ENCODE data around the gene TNKS1BP1. TPM values are rescaled to one million over a fixed set of nuclear protein-coding genes. Genes with fewer than 3 reads are reported as not detected.

TNKS1BP1 gene
- total and polyA plus RNA-seq, 2 experiments from 2014 or later = 64.2 to 72.2 TPM

- Histone ChIP-seq H3K79me2 (replicated peaks; ENCODE audit: insufficient read depth) (no peaks in the 10 kb centered on the region), H3K27ac (ENCODE audit: low read depth) (no peak overlapping the region), H3K27me3 (ENCODE audit: insufficient read depth) (no peaks in the 10 kb centered on the region), H3K4me3 (no peak overlapping the region), H4K20me1 (replicated peaks; ENCODE audit: insufficient read depth) (no peaks in the 10 kb centered on the region), H3F3A (replicated peaks; ENCODE audit: low read depth) (no peaks in the 10 kb centered on the region), H3K36me3 (ENCODE audit: insufficient read depth) (no peaks in the 10 kb centered on the region), H2AFZ (no peak overlapping the region), H3K4me1 (ENCODE audit: insufficient read depth) (no peaks in the 10 kb centered on the region), H3K4me2 (no peak overlapping the region), H3K9me2 (ENCODE audit: insufficient read depth) (peaks cover 7% of the 10 kb centered on the region; the same call in 1 of the 2 replicates)
- DNase-seq (ENCODE audit: low spot score) (no peak), ATAC-seq (no peak)
- H3K27ac Mint-ChIP-seq = no peak overlapping the region
- no peaks in the 10 kb centered on the region for H3K4me1 Mint-ChIP-seq
- TF ChIP-seq CREB1 (CRISPR knock-in tag; IDR thresholded peaks at IDR 0.05; ENCODE audit: low read depth) (no peak), ETS1 (IDR thresholded peaks at IDR 0.05) (no peak), ZNF114 (CRISPR knock-in tag; IDR thresholded peaks at IDR 0.05) (no peak), JUNB (IDR thresholded peaks at IDR 0.05; ENCODE audit: unreplicated experiment) (no peak), CTCF (conservative IDR thresholded peaks at IDR 0.05; ENCODE audit: low read depth in 2 of 2) (no peak), NANOG (IDR thresholded peaks at IDR 0.05; ENCODE audit: borderline replicate concordance) (no peak), EZH2 (IDR thresholded peaks at IDR 0.05; ENCODE audit: low read depth, unreplicated experiment) (no peak)
- peaks cover 4% of the 10 kb centered on the region; the same call in 1 of the 3 replicates for H3K36me3 Mint-ChIP-seq (ENCODE audit: low read depth)
- H3K4me3 Mint-ChIP-seq = no peak overlapping the region
- H3K27me3 Mint-ChIP-seq (ENCODE audit: insufficient read depth, low read depth, poor library complexity) = peaks cover 5% of the 10 kb centered on the region
- peaks cover 4% of the 10 kb centered on the region; the same call in 2 of the 3 replicates for H3K9me3 Mint-ChIP-seq
These were observed 68.6 kb downstream of the TNKS1BP1 start for GRCh38 chr11:57256119-57256518.

- no peaks in the 10 kb centered on the region for H3K4me1 ChIP-seq (ENCODE audit: insufficient read depth)
- no peak overlapping the region for H3K4me2 ChIP-seq
- peaks cover 7% of the 10 kb centered on the region; the same call in 1 of the 2 replicates for H3K9me2 ChIP-seq (ENCODE audit: insufficient read depth)
- DNase-seq (ENCODE audit: low spot score) (no peak), ATAC-seq (no peak)
- Mint-ChIP-seq H3K27me3 (ENCODE audit: insufficient read depth, low read depth, poor library complexity) (peaks cover 5% of the 10 kb centered on the region), H3K4me1 (no peaks in the 10 kb centered on the region), H3K27ac (no peak overlapping the region), H3K9me3 (peaks cover 4% of the 10 kb centered on the region; the same call in 2 of the 3 replicates), H3K4me3 (no peak overlapping the region), H3K36me3 (ENCODE audit: low read depth) (peaks cover 4% of the 10 kb centered on the region; the same call in 1 of the 3 replicates)
- no peaks in the 10 kb centered on the region for H3K36me3 ChIP-seq (ENCODE audit: insufficient read depth)
- no peak overlapping the region for H2AFZ ChIP-seq
- H3F3A ChIP-seq (replicated peaks; ENCODE audit: low read depth) = no peaks in the 10 kb centered on the region
- no peak overlapping the region for H3K27ac ChIP-seq (ENCODE audit: low read depth)
- no peaks in the 10 kb centered on the region for H3K27me3 ChIP-seq (ENCODE audit: insufficient read depth)
- no peak overlapping the region for H3K4me3 ChIP-seq
- H4K20me1 ChIP-seq (replicated peaks; ENCODE audit: insufficient read depth) = no peaks in the 10 kb centered on the region
- no peaks in the 10 kb centered on the region for H3K79me2 ChIP-seq (replicated peaks; ENCODE audit: insufficient read depth)
- TF ChIP-seq POLR2AphosphoS5 (IDR thresholded peaks at IDR 0.05; ENCODE audit: low read depth) (no peak), ETS1 (IDR thresholded peaks at IDR 0.05) (no peak), JUNB (IDR thresholded peaks at IDR 0.05; ENCODE audit: unreplicated experiment) (no peak), STAT1 (IDR thresholded peaks at IDR 0.05; ENCODE audit: unreplicated experiment) (no peak), ZNF331 (CRISPR knock-in tag; IDR thresholded peaks at IDR 0.05; ENCODE audit: low read depth) (no peak), CREB1 (CRISPR knock-in tag; IDR thresholded peaks at IDR 0.05; ENCODE audit: low read depth) (no peak), EZH2 (IDR thresholded peaks at IDR 0.05; ENCODE audit: low read depth, unreplicated experiment) (no peak), ZNF462 (CRISPR knock-in tag; IDR thresholded peaks at IDR 0.05) (no peak)
These were observed 69.1 kb downstream of the TNKS1BP1 start for GRCh38 chr11:57255618-57256017.

Data from GM23338 (cell line).